Measurements from ENCODE around the gene CLDN22.
"Not testable (repeated sequence)": the region's sequence is repeated elsewhere in the genome, so short reads cannot be mapped to it uniquely, and the experiment has no call there.

DNA sequence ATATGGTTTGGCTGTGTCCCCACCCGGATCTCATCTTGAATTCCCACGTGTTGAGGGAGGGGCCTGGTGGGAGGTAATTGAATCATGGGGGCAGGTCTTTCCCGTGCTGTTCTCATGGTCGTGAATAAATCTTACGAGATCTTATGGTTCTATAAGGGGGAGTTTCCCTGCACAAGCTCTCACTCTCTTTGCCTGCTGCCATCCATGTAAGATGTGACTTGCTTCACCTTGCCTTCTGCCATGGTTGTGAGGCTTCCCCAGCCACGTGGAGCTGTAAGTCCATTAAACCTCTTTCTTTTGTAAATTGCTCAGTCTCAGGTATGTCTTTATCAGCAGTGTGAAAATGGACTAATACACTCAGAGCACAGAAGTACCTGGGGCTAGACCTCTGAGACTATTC, 6.3 kb upstream of the CLDN22 start:
- not testable (repeated sequence) for TF ChIP-seq POLR2A (IDR thresholded peaks at IDR 0.05; ENCODE audit: low read depth, low read length); POLR2AphosphoS5 (IDR thresholded peaks at IDR 0.05; ENCODE audit: low read depth, low read length); SPI1 (IDR thresholded peaks at IDR 0.05; ENCODE audit: low read depth, low read length); TAF1 (IDR thresholded peaks at IDR 0.05; ENCODE audit: low read depth, low read length); PAX5 (IDR thresholded peaks at IDR 0.05; ENCODE audit: insufficient read depth, low read length, severe bottlenecking); POU2F2 (IDR thresholded peaks at IDR 0.05; ENCODE audit: low read depth, low read length)
